Vagina (tissue), 2 donors: ENCODE results near the gene NAV1.

Experiments used
- POLR2A ChIP-seq, 2 donors: fragments of 450-650 bp; IDR thresholded peaks; one replicate each; pipeline ENCODE4 v1.6.1; 2017; ENCODE audit warnings: antibody characterized with exemption in 2 of 2, mild to moderate bottlenecking in 2 of 2, moderate library complexity in 2 of 2
- POLR2AphosphoS5 ChIP-seq, 2 donors: sonication (generic); formaldehyde crosslinking; IDR thresholded peaks; one replicate each; pipeline ENCODE4 v1.9.0; 2017; ENCODE audit warnings: antibody characterized with exemption in 2 of 2, mild to moderate bottlenecking in 2 of 2, low read depth in 1 of 2; ENCODE audit not compliant: insufficient read depth in 1 of 2
- TF ChIP-seq, protein P1 (sequence below), 3 experiments: fragments of 450-650 bp in 2 of 3; fragments of 200-600 bp in 1 of 3; sonication (generic) in 1 of 3; IDR thresholded peaks; one replicate each; pipeline ENCODE4 v1.5.1; 2017 to 2019; ENCODE audit warnings: antibody characterized with exemption in 3 of 3, mild to moderate bottlenecking in 2 of 3, moderate library complexity in 2 of 3

DNA sequence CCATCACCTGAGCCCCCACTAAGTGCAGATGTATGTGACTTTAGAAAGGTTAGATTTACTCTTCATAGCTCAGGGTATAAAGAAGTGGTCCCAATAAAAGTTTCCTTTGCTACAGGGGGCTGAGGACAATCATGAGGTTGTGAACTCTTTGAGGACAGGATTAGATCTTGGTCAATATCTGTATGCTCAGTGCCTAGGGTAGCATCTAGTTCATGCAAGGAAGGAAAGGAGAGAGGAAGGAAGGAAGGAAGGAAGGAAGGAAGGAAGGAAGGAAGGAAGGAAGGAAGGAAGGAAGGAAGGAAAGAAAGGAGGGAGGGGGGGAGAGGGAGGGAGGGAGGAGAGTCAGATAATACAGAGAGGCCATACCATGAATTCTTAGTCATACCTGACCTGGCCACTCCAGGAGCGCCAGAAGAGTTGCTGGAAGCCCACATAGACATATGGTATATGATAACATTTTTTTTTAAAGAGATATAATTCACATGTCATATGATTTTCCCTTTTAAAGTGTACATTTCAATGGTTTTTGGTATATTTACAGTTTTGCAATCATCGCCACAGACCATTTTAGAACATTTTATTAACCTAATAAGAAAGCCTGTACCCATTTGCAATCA lies 22.3 kb upstream of the NAV1 start:
- TF ChIP-seq, protein P1, sequence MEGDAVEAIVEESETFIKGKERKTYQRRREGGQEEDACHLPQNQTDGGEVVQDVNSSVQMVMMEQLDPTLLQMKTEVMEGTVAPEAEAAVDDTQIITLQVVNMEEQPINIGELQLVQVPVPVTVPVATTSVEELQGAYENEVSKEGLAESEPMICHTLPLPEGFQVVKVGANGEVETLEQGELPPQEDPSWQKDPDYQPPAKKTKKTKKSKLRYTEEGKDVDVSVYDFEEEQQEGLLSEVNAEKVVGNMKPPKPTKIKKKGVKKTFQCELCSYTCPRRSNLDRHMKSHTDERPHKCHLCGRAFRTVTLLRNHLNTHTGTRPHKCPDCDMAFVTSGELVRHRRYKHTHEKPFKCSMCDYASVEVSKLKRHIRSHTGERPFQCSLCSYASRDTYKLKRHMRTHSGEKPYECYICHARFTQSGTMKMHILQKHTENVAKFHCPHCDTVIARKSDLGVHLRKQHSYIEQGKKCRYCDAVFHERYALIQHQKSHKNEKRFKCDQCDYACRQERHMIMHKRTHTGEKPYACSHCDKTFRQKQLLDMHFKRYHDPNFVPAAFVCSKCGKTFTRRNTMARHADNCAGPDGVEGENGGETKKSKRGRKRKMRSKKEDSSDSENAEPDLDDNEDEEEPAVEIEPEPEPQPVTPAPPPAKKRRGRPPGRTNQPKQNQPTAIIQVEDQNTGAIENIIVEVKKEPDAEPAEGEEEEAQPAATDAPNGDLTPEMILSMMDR (IDR thresholded peaks at IDR 0.05), result no peak
- TF ChIP-seq POLR2A (IDR thresholded peaks at IDR 0.05), result no peak
- TF ChIP-seq POLR2AphosphoS5 (IDR thresholded peaks at IDR 0.05; ENCODE audit: insufficient read depth in 1 of 2, low read depth in 1 of 2), result no peak
